Esophagus muscularis mucosa (tissue), 4 donors: Measurements from ENCODE around the gene GPR137B.

Source experiments
- EP300 ChIP-seq: sonication (generic); formaldehyde crosslinking; IDR thresholded peaks from one replicate; pipeline ENCODE4 v1.6.1; 2017; ENCODE audit warnings: antibody characterized with exemption
- POLR2A ChIP-seq: fragments of 450-650 bp; IDR thresholded peaks from one replicate; pipeline ENCODE4 v1.6.1; 2017; ENCODE audit warnings: antibody characterized with exemption, moderate library complexity, mild to moderate bottlenecking, low read depth
- POLR2AphosphoS5 ChIP-seq, 2 donors: sonication (generic); formaldehyde crosslinking; IDR thresholded peaks; one replicate each; pipeline ENCODE4 v1.6.1; 2017; ENCODE audit warnings: antibody characterized with exemption in 2 of 2
- TF ChIP-seq, protein P1 (sequence below), 3 experiments: fragments of 200-600 bp in 2 of 3; fragments of 450-650 bp in 1 of 3; sonication (generic) in 2 of 3; IDR thresholded peaks; one replicate each; pipeline ENCODE4 v1.5.1; 2017 to 2019; ENCODE audit warnings: antibody characterized with exemption in 3 of 3, mild to moderate bottlenecking in 2 of 3, moderate library complexity in 1 of 3

DNA sequence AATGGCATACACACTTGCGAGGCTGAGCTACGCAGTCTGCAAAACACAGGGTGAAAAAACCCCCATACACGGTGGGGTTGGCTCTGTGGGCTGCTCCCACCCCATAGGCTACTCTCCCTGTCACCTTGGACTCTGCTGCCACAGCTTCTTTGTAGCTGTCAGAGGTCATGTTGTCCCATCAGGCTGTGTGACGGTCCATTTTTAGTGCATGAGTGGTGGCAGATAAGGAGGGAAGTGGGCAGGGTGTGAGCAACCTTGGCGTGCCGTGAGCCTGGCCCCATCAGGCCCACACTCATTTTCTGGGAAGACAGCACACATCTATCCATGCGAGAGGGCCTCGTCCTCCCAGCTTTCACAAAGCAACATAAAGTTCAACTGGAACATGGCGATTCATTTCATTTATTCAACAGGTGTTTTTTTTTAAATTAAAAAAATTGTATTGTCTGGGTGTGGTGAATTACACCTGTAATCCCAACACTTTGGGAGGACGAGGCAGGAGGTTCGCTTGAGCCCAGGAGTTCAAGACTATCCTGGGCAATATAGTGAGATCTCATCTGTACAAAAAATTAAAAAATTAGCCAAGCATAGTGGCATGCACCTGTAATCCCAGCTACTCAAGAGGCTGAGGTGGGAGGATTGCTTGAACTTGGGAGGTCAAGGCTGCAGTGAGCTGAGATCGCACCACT, 9.5 kb downstream of the GPR137B start:
- TF ChIP-seq, protein P1, sequence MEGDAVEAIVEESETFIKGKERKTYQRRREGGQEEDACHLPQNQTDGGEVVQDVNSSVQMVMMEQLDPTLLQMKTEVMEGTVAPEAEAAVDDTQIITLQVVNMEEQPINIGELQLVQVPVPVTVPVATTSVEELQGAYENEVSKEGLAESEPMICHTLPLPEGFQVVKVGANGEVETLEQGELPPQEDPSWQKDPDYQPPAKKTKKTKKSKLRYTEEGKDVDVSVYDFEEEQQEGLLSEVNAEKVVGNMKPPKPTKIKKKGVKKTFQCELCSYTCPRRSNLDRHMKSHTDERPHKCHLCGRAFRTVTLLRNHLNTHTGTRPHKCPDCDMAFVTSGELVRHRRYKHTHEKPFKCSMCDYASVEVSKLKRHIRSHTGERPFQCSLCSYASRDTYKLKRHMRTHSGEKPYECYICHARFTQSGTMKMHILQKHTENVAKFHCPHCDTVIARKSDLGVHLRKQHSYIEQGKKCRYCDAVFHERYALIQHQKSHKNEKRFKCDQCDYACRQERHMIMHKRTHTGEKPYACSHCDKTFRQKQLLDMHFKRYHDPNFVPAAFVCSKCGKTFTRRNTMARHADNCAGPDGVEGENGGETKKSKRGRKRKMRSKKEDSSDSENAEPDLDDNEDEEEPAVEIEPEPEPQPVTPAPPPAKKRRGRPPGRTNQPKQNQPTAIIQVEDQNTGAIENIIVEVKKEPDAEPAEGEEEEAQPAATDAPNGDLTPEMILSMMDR (IDR thresholded peaks at IDR 0.05): no peak
- TF ChIP-seq EP300: no peak
- no peak for TF ChIP-seq POLR2A
- no peak for TF ChIP-seq POLR2AphosphoS5 (IDR thresholded peaks at IDR 0.05)
